Measurements from ENCODE around the gene TAF12.
A peak's percentile ranks its signal among the peaks of the same experiment; 100 is the strongest.
"Not testable (repeated sequence)": the region's sequence is repeated elsewhere in the genome, so short reads cannot be mapped to it uniquely, and the experiment has no call there.

TAF12 gene

DNA sequence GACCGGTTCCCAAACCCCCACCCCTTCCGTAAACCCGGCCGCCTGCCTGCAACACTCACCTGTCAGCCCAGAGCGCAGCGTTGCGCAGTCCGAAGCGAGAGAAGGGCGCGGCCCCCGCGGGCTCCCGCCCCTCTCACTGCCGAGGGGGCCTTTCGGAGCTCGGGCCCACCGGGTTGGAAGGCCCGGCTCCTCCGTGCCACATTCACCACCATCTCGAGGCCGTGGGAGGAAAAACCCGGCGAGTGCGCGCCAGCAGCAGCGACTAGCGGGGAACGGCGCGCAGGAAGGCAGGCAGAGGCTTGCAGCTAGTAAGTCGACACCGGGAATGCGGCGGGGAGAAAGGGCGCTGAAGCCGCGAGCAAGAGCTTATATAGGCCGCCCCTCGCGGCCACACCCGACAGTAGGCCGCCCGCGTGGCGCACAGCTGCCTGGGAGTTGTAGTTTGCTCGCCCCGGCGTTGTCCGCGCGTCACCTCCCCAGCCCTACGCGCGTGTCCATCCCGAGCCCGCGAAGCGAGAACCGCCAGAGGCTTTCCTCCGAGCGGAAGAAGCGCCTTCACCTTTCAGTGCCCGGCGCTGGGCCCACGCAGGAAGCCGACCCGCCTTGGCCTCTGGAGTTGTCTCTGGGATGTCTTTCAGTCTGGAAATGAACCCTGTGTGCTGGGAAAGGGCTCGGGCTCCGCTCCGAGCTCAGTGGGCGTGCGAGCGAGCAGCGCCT lies 61.2 kb downstream of the TAF12 start:
- peak; percentile 98 for DNase-seq (ENCODE audit: low spot score)

DNA sequence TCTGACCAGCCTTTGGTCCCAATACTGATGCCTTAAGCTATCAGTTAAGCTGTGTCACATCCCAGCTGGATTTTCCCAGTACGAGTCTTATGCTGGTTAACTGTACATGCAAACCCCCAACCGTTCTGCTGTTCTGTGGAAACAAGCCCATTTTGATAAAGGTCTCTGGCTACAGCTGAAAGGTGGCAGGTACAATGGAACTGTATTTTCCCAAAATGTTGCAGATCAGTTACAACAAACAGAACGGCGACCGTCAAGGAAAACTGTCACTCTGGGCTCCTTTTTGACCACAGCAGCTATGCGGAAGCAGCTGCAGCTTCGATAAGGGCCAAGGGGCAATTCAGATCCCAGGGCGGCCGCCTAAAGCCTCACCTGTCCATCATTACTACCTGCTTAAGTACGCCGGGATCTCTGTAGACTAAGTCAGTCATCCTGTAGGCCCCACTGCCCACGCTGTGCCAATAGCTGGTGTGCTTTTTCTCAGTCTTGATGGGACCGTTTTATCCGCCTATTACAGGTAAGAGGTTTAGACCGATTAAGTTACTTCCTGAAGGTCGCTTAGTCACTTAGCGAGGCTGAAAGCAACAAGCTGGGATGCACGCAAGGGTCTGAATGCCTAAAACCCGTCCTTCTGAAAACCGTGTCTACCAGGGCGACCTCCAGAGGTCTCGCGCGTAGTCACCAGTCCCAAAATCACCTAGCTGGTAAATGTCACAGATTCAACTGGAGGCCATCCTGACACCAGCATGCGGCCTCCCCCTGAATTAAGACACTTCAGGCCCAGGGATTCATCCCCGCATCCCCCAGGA lies 61.9 kb downstream of the TAF12 start:
- DNase-seq (ENCODE audit: low spot score), result peak; percentile 63

DNA sequence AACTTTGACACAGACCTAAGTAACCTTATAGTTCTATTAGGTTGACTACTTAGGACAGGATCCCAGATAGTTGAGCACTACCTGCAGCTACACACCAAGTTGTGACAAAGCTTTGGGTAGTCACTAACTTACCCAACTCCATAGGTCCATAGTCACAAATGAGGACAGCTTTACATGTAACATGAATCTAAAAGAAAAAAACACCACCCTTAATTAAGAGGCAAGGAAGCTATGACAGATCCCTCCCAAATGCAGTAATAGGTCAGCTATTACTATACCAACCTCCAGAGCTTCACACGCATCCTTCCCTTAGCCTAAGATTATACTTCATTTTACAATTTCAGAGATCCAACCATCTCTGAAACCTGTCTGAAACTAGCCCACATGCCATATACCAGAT lies 63.5 kb downstream of the TAF12 start:
- no peak for DNase-seq (ENCODE audit: low spot score)

DNA sequence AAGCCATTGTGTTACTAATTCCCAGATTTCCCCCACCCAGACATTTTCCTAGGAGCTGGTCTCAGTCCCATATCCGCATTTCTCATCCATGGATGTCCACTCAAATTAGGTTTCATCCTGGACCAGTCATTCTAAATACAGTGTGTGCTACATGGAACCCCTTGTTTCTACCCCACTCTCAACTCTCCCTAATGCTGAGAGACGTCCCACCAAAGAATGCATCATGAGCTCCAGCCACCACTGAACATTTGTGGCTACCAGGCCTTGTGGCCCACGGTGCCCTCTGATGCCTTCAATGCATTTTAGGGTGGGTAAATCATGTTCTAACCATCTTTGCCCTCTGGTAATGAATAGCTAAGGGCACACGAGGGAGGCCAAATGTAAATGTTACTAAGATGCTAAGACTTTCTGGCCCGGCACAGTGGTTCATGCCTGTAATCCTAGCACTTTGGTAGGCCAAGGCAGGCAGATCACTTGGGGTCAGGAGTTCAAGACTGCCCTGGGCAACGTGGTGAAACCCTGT lies 64.1 kb downstream of the TAF12 start:
- DNase-seq (ENCODE audit: low spot score), result no peak

DNA sequence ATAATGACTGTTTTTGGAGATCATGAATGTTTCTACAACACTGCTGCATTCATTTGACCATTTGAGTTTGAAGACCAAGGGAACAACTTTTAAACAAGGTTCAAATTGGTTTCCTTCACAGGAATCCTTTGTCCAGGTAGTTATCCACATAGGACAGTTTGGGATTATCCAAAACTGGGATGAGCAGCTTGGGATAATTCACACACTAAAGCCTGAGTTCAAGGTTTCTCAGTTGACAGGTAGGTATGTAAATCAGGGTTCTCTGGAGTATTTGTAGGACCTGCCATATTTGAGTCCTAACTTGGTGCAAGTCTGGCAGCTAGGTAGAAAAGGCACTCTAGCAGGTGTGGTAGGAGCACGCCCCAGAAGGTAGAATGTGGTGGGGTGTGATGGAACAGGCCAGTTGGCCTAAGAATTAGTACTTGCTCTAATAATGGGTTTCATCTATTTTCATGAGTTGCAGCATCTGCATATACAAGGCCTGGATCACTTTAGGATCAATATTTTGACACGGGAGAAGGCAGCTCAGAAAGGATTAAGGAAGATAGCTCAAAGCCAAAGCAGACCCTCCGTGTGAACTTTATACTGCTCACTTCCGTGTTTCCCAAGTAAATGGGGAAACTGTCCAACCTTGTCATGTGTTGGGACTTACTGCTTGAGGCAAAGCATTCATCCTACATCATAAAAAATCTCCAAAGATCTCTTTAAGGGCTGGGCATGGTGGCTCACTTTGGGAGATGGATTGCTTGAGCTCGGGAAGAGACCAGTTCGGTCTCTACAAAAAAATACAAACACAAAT lies 64.9 kb downstream of the TAF12 start:
- DNase-seq (ENCODE audit: low spot score), result no peak

DNA sequence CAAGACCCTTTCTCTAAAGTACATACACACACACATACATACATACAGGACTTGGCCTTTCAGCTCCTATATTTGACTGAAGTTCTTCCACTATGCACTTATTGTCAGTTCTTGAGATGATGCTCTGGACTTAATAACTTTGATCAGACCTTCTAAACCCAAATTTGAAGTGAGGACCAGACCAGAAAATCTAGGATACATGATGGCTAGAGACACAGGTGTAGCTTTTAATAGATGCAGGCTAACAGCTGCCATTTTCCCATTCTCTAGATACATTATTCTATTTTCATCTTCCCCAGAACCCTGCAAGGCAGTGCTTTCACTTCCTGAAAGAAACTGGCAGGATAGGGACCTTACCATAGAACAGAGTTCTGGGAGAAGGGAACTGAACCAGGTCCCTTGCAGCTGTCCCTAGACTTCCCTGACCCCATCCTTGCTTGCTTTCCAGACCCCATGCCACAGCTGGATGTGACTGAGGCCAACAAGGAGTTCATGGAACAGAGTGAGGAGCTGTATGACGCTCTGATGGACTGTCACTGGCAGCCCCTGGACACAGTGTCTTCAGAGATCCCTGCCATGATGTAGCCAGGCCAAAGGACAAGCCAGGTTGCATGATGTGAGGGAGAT lies 65.7 kb downstream of the TAF12 start:
- no peak for DNase-seq (ENCODE audit: low spot score)

DNA sequence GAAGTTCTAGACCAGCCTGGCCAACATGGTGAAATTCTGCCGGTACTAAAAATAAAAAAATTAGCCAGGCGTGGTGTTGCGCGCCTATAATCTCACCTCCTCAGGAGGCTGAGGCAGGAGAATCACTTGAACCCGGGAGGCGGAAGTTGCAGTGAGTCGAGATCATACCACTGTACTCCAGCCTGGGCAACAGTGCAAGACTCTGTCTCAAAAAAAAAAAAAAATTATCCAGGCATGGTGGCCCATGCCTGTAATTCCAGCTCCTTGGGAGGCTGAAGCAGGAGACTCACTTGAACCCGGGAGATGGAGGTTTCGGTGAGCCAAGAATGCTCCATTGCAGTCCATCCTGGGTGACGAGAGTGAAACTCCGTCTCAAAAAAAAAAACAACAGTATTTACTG lies 69.3 kb downstream of the TAF12 start:
- DNase-seq (ENCODE audit: low spot score), result no peak

DNA sequence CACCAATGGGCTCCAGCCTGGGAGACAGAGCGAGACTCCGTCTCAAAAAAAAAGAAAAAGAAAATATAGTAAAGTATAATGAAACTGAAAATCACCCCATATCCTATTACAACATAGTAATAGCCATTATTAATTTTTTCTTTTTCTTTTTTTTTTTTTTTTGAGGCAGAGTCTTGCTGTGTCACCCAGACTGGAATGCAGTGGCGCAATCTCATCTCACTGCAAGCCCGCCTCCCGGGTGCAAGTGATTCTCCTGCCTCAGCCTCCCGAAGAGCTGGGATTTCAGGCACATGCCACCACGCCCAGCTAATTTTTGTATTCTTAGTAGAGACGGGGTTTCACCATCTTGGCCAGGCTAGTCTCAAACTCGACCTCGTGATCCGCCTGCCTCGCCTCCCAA lies 70.0 kb downstream of the TAF12 start:
- DNase-seq (ENCODE audit: low spot score), result not testable (repeated sequence)

DNA sequence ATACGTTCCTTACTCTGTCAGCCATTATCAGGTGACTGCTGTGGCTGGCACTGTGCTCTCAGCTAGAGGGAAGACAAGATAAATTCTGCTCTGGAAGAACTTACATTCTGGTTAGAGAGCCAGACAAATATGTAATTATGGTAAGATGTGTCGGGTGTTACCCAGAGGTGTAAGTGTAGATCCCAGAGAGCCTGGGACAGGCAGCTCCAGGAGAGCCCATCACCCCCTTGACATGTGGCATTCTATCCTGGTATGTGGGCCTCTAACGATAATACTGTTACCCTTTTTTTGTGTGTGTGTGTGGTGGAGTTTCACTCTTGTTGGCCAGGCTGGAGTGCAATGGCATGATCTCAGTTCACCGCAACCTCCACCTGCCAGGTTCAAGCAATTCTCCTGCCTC lies 71.0 kb downstream of the TAF12 start:
- no peak for DNase-seq (ENCODE audit: low spot score)

DNA sequence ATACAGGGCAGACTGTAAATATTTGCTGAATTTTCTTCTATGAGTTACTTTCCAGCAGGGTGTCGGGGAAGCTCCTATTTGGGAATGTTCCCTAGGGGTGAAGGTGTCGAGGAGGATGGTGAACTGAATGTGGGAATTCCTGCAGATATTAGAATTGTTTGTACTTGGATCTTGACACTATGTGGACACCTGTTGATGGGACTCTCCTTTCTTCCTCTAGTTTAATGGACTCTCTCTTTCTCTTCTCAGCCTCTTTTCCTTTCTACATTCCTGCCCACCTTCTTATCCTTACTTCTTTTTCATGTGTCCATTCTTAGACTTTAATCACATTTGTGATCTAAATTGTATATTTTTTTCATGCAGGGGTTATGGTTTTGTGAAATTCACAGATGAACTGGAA lies 75.9 kb downstream of the TAF12 start:
- no peak for DNase-seq (ENCODE audit: low spot score)

DNA sequence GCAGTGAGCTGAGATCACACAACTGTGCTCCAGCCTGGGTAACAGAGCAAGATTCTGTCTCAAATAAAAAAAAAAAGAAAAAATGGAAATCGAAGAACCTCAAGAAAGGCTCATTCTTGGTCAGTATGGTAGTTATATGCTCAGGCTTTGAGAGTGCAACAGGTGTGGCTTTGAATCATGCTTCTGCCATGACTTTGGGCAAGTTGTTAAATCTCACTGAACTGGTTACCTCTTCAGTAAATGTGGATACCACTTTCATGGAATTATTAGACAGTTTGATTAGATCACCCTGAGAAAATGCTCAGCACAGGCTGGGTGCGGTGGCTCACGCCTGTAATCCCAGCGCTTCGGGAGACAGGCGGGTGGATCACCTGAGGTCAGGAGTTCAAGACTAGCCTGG lies 77.1 kb downstream of the TAF12 start:
- no peak for DNase-seq (ENCODE audit: low spot score)

DNA sequence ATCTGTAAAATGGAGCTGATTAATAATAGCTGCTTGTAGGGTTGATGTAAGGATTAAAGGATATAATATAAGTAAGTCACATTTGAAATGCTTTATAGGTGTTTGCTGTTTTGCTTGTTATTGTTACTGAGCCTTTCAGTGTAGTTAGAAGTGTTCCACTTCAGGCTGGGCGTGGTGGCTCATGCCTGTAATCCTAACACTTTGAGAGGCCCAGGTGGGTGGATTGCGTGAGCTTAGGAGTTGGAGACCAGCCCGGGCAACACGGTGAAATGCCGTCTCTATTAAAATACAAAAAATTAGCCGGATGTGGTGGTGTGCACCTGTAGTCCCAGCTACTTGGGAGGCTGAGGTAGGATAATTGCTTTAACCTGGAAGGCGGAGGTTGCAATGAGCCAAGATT lies 77.8 kb downstream of the TAF12 start:
- no peak for DNase-seq (ENCODE audit: low spot score)

DNA sequence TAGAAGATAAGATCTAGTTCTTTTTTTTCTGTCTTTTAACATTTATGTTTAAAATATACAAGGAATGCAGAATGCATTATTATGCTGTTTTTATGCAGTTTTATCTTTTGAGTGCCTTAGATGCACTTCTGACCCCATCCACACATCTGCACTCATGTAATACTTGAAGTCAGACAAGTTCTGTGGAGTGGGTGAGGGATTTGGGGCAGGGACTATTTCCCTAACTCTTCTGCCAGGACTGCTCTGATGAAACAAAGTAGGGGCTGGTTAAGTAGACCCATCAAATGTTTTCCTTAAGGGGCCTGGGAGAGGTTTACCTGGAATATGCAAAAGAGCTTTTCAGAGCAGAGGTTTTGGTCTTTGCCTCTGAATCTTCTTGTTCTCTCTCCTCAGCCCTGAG lies 78.6 kb downstream of the TAF12 start:
- DNase-seq (ENCODE audit: low spot score), result no peak

DNA sequence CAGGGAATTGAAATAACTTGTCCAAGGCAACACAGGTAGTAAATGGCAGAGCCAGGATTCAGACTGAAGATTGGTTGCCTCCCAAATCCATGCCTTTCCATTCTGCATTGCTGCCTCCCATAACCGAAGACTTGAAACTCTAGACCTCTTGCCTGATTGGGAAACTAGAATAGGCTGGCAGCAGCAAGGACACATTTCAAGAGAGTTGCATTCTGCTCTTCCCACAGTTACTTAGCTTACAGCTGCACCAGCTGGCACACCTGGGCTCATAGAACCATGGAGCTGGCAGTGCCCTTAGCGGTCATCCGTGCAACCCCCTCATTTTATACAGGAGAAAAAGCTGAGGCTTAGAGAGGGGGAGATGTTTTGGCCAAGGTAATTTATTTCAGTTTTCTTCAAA lies 82.0 kb downstream of the TAF12 start:
- DNase-seq (ENCODE audit: low spot score), result no peak

Measured in hepatic stellate cell (primary cell).